BE2C (cell line): ENCODE data around the gene RGR.
"Not testable (repeated sequence)": the region's sequence is repeated elsewhere in the genome, so short reads cannot be mapped to it uniquely, and the experiment has no call there.

Experiments
- DNase-seq: peaks from one replicate; pipeline ENCODE4 v3.0.0-alpha.2; 2020
- H3K27me3 ChIP-seq: fragments of 250-450 bp; sonication (Bioruptor Pico); 2 replicates; pipeline ENCODE4 v1.5.1; 2020; ENCODE audit warnings: mild to moderate bottlenecking
- H3K36me3 ChIP-seq: fragments of 250-450 bp; sonication (Bioruptor Pico); 2 replicates; pipeline ENCODE4 v1.5.1; 2020; ENCODE audit warnings: mild to moderate bottlenecking
- H3K4me1 ChIP-seq: fragments of 250-450 bp; sonication (Bioruptor Pico); 2 replicates; pipeline ENCODE4 v1.5.1; 2020
- H3K4me3 ChIP-seq: 2 replicates; pipeline ENCODE4 v1.5.1; 2011; ENCODE audit warnings: low read depth, low read length
- H3K9me3 ChIP-seq: fragments of 250-450 bp; sonication (Bioruptor Pico); 2 replicates; pipeline ENCODE4 v1.5.1; 2020
- TF ChIP-seq, protein P1 (sequence below): IDR thresholded peaks from 2 replicates; pipeline ENCODE4 v1.5.1; 2012; ENCODE audit warnings: mild to moderate bottlenecking, low read depth, low read length

RGR gene

GRCh38 chr10:84265418-84265817 lies 20.6 kb downstream of the RGR start:
- Histone ChIP-seq H3K36me3 (no peaks in the 10 kb centered on the region), H3K4me3 (no peak overlapping the region), H3K9me3 (no peaks in the 10 kb centered on the region), H3K27me3 (no peaks in the 10 kb centered on the region), H3K4me1 (no peaks in the 10 kb centered on the region)
- no peak for DNase-seq
- TF ChIP-seq, protein P1, sequence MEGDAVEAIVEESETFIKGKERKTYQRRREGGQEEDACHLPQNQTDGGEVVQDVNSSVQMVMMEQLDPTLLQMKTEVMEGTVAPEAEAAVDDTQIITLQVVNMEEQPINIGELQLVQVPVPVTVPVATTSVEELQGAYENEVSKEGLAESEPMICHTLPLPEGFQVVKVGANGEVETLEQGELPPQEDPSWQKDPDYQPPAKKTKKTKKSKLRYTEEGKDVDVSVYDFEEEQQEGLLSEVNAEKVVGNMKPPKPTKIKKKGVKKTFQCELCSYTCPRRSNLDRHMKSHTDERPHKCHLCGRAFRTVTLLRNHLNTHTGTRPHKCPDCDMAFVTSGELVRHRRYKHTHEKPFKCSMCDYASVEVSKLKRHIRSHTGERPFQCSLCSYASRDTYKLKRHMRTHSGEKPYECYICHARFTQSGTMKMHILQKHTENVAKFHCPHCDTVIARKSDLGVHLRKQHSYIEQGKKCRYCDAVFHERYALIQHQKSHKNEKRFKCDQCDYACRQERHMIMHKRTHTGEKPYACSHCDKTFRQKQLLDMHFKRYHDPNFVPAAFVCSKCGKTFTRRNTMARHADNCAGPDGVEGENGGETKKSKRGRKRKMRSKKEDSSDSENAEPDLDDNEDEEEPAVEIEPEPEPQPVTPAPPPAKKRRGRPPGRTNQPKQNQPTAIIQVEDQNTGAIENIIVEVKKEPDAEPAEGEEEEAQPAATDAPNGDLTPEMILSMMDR: no peak

DNA sequence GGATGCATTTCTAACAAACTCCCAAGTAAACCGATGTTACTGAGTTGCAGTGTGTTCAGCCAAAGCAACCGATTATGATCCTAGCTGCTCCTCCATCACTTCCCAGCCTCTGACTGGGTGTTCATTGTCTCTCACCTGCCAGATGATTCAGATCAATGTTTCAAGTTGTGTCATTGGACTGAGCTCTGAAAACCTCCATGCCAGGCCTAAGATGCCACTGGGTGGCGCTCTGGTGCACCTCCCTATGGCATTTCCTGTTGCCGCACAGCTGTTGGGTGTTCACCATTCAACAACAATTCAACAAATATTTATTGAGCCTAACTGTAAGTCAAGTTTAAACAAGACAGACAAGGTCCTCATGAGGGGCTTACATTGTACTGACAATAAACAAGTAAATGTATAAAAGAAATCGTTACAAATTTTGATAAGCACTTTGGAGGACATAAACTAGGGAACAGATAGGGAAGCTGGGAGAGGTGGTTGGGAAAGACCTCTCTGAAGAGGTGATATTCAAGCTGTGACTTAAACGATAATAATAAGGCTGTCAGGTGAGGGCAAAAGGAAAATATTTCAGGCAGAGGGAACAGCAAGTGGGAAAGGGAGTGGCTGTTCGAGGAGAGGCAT lies 22.8 kb downstream of the RGR start:
- H3K9me3 ChIP-seq: no peaks in the 10 kb centered on the region
- no peaks in the 10 kb centered on the region for H3K4me1 ChIP-seq
- TF ChIP-seq, protein P1: peak; percentile 67

DNA sequence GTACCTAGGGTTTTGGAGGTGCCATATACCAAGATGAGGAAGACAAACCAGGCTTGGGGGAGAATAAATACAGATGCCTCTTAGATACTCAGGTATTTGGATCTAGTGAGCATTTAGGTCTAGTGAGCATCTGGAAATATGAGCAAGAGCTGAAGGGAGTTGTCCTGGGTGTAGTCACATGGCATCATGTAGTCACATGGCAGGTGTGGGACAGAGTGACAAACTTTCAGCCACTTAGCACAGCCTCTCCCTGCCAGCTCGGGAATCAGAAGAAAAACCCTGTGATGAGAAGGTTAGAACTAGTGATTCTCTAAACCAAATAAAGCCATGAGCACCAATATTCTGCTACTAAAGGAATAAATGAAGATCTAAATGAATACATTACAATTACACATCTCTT lies 24.3 kb downstream of the RGR start:
- Histone ChIP-seq H3K36me3 (no peaks in the 10 kb centered on the region), H3K27me3 (no peaks in the 10 kb centered on the region), H3K4me3 (no peak overlapping the region), H3K4me1 (no peaks in the 10 kb centered on the region), H3K9me3 (no peaks in the 10 kb centered on the region)
- DNase-seq: no peak
- TF ChIP-seq, protein P1: no peak

More for the DNA sequence above, 22.8 kb downstream of the RGR start:
- no peak overlapping the region for H3K4me3 ChIP-seq
- H3K36me3 ChIP-seq: no peaks in the 10 kb centered on the region
- no peaks in the 10 kb centered on the region for H3K27me3 ChIP-seq
- peak; percentile 49 for DNase-seq

DNA sequence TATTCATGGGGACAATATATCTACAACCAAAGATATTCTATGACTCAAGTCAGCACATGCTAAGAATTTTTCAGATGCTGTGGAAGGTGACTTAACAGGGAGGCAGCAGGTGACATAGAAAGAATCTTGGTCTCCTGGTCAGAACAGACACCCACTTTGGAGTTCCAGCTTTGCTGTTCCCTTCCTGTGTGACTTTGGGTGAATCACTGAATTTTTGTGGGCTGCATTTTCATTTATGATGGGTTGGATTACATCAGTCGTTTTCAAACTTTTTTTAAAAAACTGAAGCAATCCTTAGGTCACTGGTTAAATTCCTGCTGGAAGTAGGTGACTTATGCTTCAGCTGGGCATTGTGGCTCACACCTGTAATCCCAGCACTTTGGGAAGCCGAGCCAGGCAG lies 24.9 kb downstream of the RGR start:
- Histone ChIP-seq H3K27me3 (no peaks in the 10 kb centered on the region), H3K9me3 (no peaks in the 10 kb centered on the region), H3K36me3 (no peaks in the 10 kb centered on the region), H3K4me1 (no peaks in the 10 kb centered on the region), H3K4me3 (no peak overlapping the region)
- DNase-seq: no peak
- TF ChIP-seq, protein P1: no peak

DNA sequence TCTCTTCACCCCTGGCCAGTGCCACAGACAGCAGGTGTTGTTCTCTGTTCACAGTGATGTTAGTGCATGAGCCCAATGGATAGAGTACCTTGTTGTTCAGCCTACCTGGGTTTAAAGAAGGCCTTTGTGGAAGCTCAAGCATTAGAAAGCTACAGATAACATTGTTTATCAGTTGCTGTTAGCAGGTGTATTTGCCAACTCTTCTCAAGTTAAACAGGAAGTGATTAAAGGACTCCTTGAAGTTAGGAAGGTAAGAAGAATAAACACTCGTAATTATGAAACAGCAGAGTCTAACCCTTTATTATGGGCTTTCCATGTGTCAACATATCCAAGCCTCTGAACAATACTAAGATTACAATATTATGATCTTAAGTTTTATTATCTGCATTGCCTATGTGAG lies 25.9 kb downstream of the RGR start:
- H3K27me3 ChIP-seq: no peaks in the 10 kb centered on the region
- TF ChIP-seq, protein P1: no peak
- H3K4me1 ChIP-seq: no peaks in the 10 kb centered on the region
- no peaks in the 10 kb centered on the region for H3K36me3 ChIP-seq
- no peak overlapping the region for H3K4me3 ChIP-seq
- DNase-seq: no peak
- H3K9me3 ChIP-seq: no peaks in the 10 kb centered on the region

GRCh38 chr10:84279876-84280475 lies 35.1 kb downstream of the RGR start:
- not testable (repeated sequence) for H3K27me3 ChIP-seq, H3K4me3 ChIP-seq, DNase-seq, H3K36me3 ChIP-seq, H3K4me1 ChIP-seq, H3K9me3 ChIP-seq
